ENCODE measurements around the gene PPP1R15A.
"Not testable (repeated sequence)": the region's sequence is repeated elsewhere in the genome, so short reads cannot be mapped to it uniquely, and the experiment has no call there.

PPP1R15A gene

DNA sequence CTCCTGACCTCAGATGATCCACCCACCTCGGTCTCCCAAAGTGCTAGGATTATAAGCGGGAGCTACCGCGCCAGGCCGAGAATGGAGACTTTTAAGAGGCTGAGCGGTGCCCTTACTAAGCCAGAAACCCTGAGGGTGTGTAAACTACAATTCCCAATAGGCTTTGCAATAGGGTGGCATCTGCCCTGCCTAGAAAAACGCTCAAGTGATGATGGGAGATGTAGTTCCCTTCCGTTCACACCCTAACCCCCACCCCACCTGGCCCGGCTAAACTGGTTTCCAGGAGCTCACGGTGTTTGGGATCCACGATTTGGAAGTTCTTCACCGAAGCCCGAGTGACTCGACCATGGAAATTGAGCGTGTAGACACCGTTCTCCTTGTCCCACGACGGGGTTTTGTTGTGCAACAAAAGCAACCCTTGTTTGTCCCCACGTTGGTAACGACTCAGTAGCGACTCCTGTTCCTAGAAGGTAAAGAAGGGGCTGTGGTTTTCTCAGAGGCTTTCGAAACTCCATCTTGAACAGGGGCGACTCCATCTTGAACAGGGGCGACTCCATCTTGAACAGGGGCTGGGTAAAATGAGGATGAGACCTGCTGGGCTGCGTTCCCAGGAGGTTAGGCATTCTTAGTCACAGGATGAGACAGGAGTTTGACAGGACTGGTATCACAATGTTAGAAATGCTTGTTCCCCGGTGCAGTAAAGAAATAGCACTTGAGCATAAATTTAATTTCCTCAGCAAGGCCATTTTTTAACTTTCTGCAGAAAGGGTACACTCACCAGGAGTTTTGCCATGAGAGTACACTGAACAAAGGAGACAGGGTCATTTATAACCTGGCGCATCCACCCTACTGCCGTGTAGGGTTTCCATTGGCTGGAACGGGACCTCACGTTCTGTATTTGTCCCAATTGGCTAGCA lies 9.8 kb downstream of the PPP1R15A start:
- peak; percentile 43 for DNase-seq

DNA sequence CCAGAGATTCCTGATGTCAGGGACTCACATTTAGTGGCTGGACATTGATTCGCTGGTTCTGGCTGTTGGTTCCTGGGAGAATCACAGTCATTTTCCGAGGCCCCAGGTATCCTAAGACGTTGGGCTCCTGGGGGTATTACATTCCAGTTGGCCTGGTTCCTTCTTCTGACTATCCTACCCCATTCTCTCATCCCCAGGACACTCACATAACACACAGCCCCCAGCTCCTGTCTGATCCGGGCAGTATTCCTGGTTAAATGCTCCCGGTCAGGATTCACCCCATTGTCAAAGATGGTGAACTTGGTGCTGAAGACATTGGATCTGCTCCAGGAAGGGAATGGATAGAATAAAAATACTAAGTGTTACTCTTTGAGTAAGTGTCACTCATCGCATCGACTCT lies 11.5 kb downstream of the PPP1R15A start:
- no peak for DNase-seq

DNA sequence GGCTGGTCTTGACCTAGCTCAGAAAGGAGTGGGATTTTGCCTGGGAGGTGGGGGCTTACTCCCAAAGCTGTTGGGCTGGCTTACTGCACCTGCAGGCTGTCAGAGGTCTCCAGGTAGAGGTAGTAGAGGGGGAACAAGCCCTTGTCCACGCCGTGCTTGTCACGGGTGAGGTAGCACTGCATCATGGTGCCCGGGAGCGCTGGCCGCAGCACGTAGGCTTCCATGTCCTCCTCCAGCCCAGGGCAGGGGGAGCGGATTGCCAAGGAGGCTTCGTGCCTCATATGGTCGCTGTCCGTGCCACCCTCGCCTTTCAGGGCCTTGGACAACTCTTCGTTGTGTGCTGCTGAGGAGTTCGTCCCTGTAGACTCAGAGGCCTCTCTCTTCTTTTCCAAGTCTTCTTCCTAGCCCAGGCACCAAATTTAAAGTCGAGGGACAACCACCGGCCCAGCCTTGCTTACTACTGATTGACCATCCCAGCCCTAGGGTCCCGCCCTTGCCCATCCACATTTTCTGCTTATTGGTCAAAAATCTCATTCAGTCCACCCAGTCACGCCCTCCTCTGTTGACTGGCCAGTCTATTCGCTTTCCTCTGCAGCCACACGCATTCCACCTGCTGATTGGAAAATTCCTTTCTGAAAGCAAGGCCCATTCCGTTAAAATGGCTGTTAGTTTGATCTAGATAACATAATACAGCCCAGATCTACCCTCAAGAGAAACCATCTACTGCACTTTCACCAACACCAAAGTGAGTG lies 15.8 kb downstream of the PPP1R15A start:
- DNase-seq = no peak

DNA sequence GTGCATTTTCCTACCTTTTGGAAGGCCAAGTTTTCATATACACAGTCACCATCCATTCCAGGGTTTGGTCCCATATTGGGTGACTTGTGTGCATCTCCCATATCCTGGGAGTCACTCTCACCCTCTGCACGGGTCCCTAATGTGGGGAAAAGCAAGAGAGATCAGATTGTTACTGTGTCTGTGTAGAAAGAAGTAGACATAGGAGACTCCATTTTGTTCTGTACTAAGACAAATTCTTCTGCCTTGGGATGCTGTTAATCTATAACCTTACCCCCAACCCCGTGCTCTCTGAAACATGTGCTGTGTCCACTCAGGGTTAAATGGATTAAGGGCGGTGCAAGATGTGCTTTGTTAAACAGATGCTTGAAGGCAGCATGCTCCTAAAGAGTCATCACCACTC lies 17.3 kb downstream of the PPP1R15A start:
- DNase-seq = not testable (repeated sequence)

DNA sequence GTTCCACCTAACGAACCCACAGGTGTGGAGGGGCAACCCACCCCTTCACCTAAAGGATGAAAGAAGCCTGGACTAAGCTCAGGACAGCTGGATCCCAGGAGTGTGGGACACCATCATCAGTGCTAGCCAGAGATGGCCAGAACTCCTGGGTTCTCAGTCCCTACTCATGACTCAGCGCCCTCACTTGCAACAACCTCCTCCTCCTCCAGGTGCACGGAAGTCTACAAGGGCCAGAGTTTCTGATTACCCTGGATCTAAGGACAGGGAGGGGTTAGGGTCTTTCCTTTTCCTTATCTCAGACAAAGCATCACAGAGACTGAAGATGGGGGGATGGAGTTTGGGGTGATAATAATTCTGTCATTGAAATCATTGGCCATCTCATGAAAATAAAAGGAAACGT lies 18.3 kb downstream of the PPP1R15A start:
- DNase-seq = no peak

DNA sequence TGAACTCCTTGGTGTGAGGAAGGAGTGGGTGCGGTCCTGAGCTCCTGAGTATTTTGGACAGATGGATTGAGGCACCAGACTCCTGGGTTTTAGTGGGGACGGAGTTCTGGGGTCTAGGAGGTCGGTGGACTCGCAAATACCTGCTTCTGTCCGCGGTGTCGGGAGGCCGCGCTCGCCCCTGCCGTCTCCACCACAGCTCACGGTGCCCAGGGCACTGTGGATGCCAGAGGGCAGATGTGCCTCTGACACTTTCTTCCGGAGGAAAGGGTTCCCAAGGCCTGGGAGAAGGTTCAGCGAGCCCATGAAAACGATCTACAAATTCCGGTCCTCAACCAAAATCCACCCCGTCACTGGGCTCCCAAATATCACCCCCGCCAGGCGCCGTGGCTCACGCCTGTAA lies 23.0 kb downstream of the PPP1R15A start:
- DNase-seq = no peak

DNA sequence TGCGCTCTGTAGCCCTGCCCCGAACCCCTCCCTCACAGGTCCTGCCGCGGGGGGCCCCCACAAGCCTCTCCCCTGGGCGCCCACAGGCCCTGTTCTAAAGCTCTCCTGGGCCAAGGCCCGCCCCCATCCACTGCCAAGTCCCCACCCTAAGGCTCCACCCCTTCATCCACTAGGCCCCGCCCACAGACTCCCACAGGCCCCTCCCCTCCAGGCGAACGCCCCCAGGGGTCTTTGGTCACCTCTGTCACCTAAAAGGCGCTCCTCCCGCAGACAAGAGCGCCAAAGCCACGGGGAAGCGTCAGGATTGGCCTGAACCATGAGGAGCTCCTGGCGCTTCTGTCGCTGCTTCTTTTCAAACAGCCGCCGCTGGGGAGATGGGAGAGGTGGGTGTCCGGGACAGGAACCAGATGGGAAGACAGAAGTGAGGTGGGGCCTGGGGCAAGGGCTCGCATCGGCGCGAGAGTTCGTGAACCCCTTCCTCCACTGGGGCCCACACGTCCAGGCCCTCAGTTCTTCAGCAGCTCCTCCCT lies 24.0 kb downstream of the PPP1R15A start:
- DNase-seq = peak; percentile 67

DNA sequence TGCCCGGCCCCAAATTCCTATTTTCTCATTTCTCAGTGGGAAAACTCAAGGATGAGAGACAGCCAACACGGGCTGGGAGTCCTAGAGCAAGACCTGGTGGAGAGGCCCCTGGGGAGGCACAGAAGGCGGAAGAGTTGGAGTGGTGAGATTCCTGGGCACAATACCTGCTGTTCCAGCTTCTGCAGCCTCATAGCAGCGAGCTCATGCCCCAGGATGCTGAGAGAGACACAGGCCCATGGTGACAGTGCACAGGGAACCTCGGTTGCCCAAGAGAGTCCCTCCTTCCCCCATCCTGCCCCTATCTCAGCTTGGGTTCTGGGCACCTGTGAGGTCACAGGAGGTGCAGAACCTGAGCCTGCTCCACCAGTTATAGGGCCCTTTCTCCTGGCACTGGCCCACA lies 25.0 kb downstream of the PPP1R15A start:
- no peak for DNase-seq

DNA sequence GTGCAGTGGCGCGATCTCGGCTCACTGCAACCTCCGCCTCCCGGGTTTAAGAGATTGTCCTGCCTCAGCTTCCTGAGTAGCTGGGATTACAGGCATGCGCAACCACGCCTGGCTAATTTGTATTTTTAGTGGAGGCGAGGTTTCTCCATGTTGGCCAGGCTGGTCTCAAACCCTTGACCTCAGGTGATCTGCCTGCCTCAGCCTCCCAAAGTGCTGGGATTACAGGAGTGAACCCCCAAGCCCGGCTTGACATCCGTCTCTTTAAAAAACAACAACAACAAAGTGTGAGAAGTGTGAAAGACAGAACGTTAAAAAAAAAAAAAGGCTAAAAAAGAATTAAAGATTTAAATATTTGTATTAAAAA lies 27.1 kb downstream of the PPP1R15A start:
- DNase-seq = not testable (repeated sequence)

DNA sequence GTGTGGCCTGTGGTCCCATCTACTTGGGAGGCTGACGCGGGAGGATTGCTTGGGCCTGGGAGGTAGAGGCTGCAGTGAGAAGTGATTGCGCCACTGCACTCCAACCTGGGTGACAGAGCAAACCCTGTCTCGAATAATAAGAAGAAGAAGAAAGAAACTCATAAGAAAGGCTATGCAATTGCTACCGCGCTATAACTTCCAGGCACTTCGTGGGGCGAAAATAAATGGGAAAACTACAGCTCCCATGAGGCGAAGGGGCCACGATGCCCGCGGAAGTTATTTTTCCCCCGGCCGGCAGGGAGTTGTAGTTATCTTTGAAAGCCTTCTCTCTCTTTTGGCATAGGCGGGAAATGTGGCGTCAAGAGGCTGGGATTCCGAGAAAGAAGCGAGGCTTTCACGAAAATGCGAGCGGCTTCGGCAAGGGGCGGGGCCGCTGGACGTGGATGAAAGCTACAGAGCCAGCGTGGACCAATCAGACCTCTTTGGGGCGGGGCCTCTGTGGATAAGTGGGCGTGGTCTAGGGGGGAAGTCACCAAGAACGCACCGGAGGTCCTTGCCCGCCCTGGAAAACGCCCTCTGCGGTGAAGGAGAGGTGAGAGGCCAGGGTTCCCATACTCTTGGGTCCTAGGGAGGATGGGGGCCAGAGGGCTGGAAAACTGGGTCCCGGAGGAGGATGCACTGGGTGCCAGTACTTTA lies 27.7 kb downstream of the PPP1R15A start, which contains the start of gene NUCB1:
NUCB1 (plus strand) TSS at position 532 of the 696 bp plus-strand sequence. CDS start 485 bp downstream, outside the sequence.
- peak; percentile 100 for DNase-seq

DNA sequence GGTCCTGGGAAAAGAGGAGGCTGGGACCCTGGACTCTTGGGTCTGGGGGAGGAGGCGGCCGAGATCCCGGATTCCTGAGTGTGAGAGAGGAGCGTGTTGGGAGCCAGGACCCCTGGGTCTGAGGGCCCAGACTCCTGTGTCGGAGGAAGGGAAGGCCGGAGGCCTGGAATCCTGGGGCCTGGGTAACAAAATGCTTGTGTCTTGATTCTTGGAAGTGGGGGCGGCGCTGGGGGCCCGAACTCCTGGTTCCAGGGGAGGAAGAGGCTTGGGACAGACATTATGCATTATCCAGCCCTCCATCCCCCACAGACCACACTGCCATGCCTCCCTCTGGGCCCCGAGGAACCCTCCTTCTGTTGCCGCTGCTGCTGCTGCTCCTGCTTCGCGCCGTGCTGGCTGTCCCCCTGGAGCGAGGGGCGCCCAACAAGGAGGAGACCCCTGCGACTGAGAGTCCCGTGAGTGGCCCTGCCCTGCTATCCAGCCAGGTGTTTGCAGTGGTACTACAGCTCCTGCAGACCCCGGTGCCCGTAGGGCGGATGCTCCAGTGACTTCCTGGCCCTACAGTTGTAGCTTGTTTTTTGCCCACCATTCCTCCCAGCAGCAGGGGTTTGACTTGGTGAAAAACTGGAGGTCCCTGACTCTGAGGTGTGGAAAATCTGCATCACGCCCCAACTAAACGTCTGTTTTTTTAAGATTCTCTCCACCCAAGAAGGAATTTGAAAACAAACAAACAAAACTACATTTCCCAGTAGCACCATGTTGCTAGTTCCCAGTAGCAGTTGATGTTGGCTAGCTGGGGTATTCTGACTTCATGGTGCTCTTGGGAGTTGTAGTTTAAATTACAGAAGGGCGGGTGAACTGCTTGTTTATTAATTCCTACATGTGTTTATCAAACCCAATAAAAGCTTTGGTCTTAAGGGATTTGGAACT lies 28.5 kb downstream of the PPP1R15A start:
- peak; percentile 63 for DNase-seq

DNA sequence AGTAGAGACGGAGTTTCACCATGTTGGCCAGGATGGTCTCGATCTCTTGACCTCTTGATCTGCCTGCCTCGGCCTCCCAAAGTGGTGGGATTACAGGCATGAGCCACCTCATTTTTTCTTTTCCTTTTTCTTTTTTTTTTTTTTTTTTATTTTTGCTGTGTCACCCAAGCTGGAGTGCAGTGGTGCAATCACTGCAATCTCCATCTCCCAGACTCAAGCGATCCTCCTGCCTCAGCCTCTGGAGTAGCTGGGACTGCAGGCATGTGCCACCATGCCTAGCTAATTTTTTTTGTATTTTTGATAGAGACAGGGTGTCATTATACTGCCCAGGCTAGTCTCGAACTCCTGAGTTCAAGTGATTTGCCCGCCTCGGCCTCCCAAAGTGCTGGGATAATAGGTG lies 30.1 kb downstream of the PPP1R15A start:
- DNase-seq = not testable (repeated sequence)

DNA sequence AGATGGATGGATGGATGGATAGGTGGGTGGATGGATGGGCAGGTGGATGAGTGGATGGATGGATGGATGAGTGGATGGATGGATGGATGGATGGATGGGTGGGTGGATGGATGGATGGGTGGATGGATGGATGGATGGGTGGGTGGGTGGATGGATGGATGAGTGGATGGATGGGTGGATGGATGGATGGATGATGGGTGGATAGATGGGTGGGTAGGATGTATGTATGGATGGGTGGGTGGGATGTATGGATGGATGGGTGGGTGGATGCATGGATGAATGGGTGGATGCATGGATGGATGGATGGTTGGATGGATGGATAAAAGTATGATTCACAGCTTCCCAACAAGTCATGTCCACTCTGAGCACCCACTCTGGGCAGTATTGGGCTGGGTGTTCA lies 31.6 kb downstream of the PPP1R15A start:
- DNase-seq = not testable (repeated sequence)

DNA sequence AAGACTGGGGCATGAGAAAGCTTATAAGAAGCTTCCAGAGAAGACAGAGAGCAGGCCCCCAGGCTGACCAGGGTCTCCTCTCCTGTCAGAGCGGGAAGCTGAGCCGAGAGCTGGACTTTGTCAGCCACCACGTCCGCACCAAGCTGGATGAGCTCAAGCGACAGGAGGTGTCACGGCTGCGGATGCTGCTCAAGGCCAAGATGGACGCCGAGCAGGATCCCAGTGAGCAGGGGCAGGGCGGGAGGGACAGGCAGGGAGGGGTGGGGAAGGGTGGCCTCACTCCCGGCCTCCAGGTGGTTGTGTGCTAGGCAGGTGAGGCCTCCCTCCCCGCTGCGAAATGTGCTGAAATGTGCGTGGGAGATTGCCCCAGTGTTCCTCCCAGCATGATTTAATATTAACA lies 33.4 kb downstream of the PPP1R15A start:
- DNase-seq = no peak

DNA sequence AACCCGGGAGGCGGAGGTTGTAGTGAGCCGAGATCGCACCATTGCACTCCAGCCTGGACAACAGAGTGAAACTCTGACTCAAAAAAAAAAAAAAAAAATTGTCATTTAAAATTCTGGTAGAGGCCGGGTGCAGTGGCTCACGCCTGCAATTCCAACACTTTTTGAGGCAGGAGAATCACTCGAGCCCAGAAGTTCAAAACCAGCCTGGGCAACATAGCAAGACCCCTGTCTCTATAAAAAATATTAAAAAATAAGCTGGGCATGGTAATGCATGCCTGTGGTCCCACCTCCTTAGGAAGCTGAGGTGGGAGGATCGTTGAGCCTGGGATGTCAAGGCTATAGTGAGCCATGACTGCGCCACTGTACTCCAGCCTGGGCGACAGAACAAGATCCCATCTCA lies 34.1 kb downstream of the PPP1R15A start:
- no peak for DNase-seq

DNA sequence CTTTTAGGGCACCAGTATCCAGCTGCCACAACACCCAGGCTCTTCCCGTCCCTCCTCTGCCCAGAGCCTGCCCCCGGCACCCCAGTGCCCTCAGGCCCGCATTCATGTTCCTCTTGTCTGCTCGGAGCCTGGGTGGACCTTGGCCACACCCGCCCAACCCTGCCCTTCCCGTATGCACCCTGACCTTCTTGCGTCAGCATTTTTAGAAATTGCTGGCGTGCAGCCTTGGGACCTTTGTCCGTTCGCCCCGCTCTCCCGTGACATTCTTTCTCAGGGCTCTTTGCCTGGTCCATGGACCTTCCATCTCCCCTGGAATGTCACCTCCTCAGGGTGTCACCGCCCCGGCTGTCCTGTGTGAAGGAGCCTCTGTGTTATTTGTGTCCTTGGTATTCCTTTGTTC lies 35.5 kb downstream of the PPP1R15A start:
- no peak for DNase-seq

DNA sequence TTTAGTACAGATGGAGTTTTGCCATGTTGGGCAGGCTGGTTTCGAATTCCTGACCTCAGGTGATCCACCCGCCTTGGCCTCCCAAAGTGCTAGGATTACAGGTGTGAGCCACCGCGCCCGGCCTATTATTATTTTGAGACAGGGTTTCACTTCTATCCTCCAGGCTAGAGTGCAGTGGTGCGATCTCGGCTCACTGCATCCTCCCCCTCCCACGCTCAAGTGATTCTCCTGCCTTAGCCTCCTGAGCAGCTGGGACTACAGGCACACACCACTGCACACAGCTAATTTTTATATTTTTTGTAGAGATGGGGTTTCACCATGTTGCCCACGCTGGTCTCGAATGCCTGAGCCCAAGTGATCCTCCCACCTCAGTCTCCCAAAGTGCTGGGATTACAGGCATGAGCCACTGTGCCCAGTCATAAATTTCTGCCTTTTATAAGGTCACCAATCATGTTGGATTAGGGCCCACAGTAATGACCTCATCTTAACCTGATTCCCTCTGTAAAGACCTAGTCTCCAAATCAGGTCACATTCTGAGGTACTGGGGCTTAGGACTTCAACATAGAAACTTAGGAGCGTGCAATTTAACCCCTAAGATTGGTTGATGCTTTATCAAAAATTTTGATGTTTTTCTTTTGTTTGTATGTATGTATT lies 37.3 kb downstream of the PPP1R15A start:
- DNase-seq = not testable (repeated sequence)

DNA sequence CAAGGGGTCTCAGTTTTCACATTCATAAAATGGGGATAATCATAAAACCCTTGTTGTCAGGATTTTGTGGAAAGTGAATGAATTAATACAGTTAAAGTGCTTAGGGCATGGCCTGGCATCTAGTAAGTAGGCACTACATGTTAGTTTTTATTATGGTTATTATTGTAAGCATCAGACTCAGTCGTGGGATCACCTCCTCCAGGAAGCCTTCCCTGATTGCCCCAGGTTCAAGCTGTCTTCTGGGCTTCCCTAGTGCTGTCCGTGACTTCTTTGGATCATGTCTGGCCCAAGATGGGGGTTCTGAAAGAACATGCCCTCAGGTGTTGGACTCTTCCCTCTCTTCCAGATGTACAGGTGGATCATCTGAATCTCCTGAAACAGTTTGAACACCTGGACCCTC lies 38.6 kb downstream of the PPP1R15A start:
- DNase-seq = no peak

DNA sequence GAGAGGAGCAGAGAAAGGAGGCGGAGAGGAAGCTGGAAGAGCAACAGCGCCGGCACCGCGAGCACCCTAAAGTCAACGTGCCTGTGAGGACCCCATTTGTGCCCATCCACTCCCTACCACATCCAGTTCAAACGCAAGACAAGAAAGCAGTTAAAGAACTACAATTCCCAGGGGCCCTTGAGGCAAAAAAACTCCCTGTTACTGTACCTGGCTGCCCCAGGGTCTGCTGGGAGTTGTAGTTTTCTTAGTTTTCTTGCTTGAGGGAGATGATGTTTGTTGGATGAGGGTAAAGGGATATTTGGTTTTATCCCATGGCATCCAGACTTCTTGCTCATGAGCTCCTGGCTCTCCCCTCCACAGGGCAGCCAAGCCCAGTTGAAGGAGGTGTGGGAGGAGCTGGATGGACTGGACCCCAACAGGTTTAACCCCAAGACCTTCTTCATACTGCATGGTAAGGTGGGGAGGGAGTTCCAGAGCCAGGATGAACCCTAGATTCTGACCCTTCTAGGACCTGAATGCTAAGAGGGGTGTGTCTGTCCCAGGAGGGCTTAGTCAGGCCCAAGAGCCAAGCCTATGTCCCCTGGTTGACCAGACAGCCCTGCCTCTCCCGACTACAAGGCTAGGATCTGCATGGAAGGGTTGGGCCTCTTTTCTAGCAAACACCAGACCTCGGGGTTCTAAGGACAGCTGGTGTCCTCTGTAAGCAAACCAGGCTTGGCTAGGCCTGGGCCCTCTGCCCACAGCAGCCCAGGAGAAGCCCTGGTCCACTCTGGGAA lies 41.1 kb downstream of the PPP1R15A start:
- DNase-seq = peak; percentile 39

DNA sequence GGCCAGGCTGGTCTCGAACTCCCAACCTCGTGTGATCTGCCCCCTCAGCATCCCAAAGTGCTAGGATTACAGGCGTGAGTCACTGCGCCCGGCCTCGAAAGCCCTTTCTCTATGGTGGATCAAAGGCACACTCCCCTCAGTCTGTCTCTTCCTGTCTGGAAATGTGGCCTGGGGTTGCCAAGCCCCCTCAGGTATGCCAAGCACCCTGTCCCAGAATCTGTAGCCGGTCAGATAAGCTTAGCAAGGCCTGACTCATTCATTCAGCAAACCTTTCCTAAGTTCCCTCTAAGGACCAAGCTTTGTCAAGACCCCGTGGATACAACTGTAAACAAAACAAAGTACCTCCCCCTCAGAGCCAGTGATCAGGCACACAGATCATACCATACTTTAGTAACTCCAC lies 42.0 kb downstream of the PPP1R15A start:
- DNase-seq = no peak

DNA sequence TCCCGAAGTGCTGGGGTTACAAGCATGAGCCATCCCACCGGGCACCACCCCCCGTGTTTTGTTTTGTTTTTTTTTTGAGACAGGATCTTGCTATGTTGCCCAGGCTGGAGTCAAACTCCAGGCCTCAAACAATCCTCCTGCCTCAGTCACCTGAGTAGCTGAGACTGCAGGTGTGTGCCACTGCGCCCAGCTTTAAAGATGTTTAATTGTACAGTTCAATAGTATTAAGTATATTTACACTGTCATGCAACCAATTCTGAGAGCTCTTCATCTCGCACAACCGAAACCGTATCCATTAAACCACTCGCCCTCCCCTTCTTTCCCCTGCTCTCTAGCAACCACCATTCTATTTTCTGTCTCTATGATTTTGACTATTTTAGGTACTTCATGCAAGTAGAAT lies 43.5 kb downstream of the PPP1R15A start:
- no peak for DNase-seq
